ENCODE measurements around the gene VAT1.

Gene VAT1

GRCh38 chr17:43039646-43040045 is 17.5 kb upstream of the VAT1 start:
- in situ Hi-C loops (cut with MboI; ENCODE audit: low sequenced_read_pairs, unreplicated experiment), result loop anchor here (25.0 kb wide), 1 partner anchor 273 kb away; no protein-coding TSS in a partner anchor
- TF ChIP-seq CTCF (IDR thresholded peaks at IDR 0.05; ENCODE audit: borderline replicate concordance, control extremely low read depth, extremely low read depth, insufficient read depth, missing control alignments), result no peak
- no peak for DNase-seq (ENCODE audit: low spot score)

- in situ Hi-C loops (cut with MboI; ENCODE audit: low sequenced_read_pairs, unreplicated experiment), result loop anchor here (25.0 kb wide), 1 partner anchor 277 kb away; no protein-coding TSS in a partner anchor
- no peak for TF ChIP-seq CTCF (IDR thresholded peaks at IDR 0.05; ENCODE audit: borderline replicate concordance, control extremely low read depth, extremely low read depth, insufficient read depth, missing control alignments)
- no peak for DNase-seq (ENCODE audit: low spot score)
Observed at GRCh38 chr17:43034894-43035293, 12.7 kb upstream of the VAT1 start.

GRCh38 chr17:43033948-43034881 is 12.0 kb upstream of the VAT1 start:
- TF ChIP-seq CTCF (IDR thresholded peaks at IDR 0.05; ENCODE audit: borderline replicate concordance, control extremely low read depth, extremely low read depth, insufficient read depth, missing control alignments), result no peak
- no peak for DNase-seq (ENCODE audit: low spot score)
- in situ Hi-C loops (cut with MboI; ENCODE audit: low sequenced_read_pairs, unreplicated experiment), result loop anchor here (25.0 kb wide), 1 partner anchor 278 kb away; no protein-coding TSS in a partner anchor

GRCh38 chr17:43031666-43032065 is 9.5 kb upstream of the VAT1 start:
- in situ Hi-C loops (cut with MboI; ENCODE audit: low sequenced_read_pairs, unreplicated experiment), result loop anchor here (25.0 kb wide), 1 partner anchor 281 kb away; no protein-coding TSS in a partner anchor
- no peak for DNase-seq (ENCODE audit: low spot score)
- no peak for TF ChIP-seq CTCF (IDR thresholded peaks at IDR 0.05; ENCODE audit: borderline replicate concordance, control extremely low read depth, extremely low read depth, insufficient read depth, missing control alignments)

- no peak for DNase-seq (ENCODE audit: low spot score)
- in situ Hi-C loops (cut with MboI; ENCODE audit: low sequenced_read_pairs, unreplicated experiment), result loop anchor here (25.0 kb wide), 1 partner anchor 282 kb away; no protein-coding TSS in a partner anchor
- no peak for TF ChIP-seq CTCF (IDR thresholded peaks at IDR 0.05; ENCODE audit: borderline replicate concordance, control extremely low read depth, extremely low read depth, insufficient read depth, missing control alignments)
Observed at GRCh38 chr17:43030137-43030767, 8.1 kb upstream of the VAT1 start.

GRCh38 chr17:43028221-43028861 is 6.2 kb upstream of the VAT1 start:
- TF ChIP-seq CTCF (IDR thresholded peaks at IDR 0.05; ENCODE audit: borderline replicate concordance, control extremely low read depth, extremely low read depth, insufficient read depth, missing control alignments), result no peak
- DNase-seq (ENCODE audit: low spot score), result no peak
- in situ Hi-C loops (cut with MboI; ENCODE audit: low sequenced_read_pairs, unreplicated experiment), result loop anchor here (25.0 kb wide), 1 partner anchor 284 kb away; no protein-coding TSS in a partner anchor

Data from GM13976 (cell line).